Neural cell (in vitro differentiated cells): ENCODE results near the gene RCSD1. TPM values are rescaled to one million over a fixed set of nuclear protein-coding genes. Genes with fewer than 3 reads are reported as not detected.

Experiments
- H2AFZ ChIP-seq: fragments of 200-600, 300-800 bp; sonication (generic), shearing (Covaris generic); 2 replicates; pipeline ENCODE4 v1.6.0; 2014; ENCODE audit warnings: low read depth, mild to moderate bottlenecking, antibody characterized with exemption, low read length, moderate library complexity
- H3F3A ChIP-seq: fragments of 200-600 bp; shearing (Covaris generic); 2 replicates; pipeline ENCODE4 v1.6.1; 2016; ENCODE audit warnings: mild to moderate bottlenecking, moderate library complexity, mixed read lengths, antibody characterized with exemption, low read length; ENCODE audit not compliant: insufficient read depth, poor library complexity, severe bottlenecking
- H3K27ac ChIP-seq: fragments of 200-600, 300-800 bp; sonication (generic), shearing (Covaris generic); 2 replicates; pipeline ENCODE4 v1.5.1; 2014; ENCODE audit warnings: mild to moderate bottlenecking, low read length, moderate library complexity
- H3K27me3 ChIP-seq: fragments of 300-800, 200-600 bp; sonication (generic), shearing (Covaris generic); 2 replicates; pipeline ENCODE4 v1.6.0; 2014; ENCODE audit warnings: mild to moderate bottlenecking, low read depth, low read length, moderate library complexity; ENCODE audit not compliant: insufficient read depth
- H3K36me3 ChIP-seq: fragments of 300-800, 200-600 bp; sonication (generic), shearing (Covaris generic); 2 replicates; pipeline ENCODE4 v1.5.1; 2014; ENCODE audit warnings: mild to moderate bottlenecking, antibody characterized with exemption, low read length, moderate library complexity; ENCODE audit not compliant: insufficient read depth
- H3K4me2 ChIP-seq: fragments of 300-800, 200-600 bp; sonication (generic), shearing (Covaris generic); 2 replicates; pipeline ENCODE4 v1.6.0; 2014; ENCODE audit warnings: mild to moderate bottlenecking, low read length
- H3K4me3 ChIP-seq: fragments of 300-800, 200-600 bp; sonication (generic), shearing (Covaris generic); 2 replicates; pipeline ENCODE4 v1.5.1; 2014; ENCODE audit warnings: mild to moderate bottlenecking, low read length, moderate library complexity
- H3K79me2 ChIP-seq: fragments of 200-600 bp; shearing (Covaris generic); replicated peaks from 2 replicates; pipeline ENCODE4 v1.6.0; 2014; ENCODE audit warnings: mild to moderate bottlenecking, low read length, moderate library complexity; ENCODE audit not compliant: insufficient read depth
- H3K9ac ChIP-seq: fragments of 300-800, 200-600 bp; sonication (generic), shearing (Covaris generic); 2 replicates; pipeline ENCODE4 v1.6.1; 2016; ENCODE audit warnings: mild to moderate bottlenecking, low read length, mixed read lengths
- H3K9me2 ChIP-seq: fragments of 200-600 bp; shearing (Covaris generic); 2 replicates; pipeline ENCODE4 v1.6.1; 2016; ENCODE audit warnings: mild to moderate bottlenecking, low read length, mixed read lengths; ENCODE audit not compliant: insufficient read depth
- H3K9me3 ChIP-seq: fragments of 200-600, 300-800 bp; sonication (generic), shearing (Covaris generic); 2 replicates; pipeline ENCODE4 v1.6.1; 2016; ENCODE audit warnings: mild to moderate bottlenecking, mixed run types, low read length, moderate library complexity, mixed read lengths
- H4K20me1 ChIP-seq: fragments of 200-600 bp; shearing (Covaris generic); 2 replicates; pipeline ENCODE4 v1.6.1; 2016; ENCODE audit warnings: mild to moderate bottlenecking, mixed run types; ENCODE audit not compliant: insufficient read depth
- CTCF ChIP-seq: fragments of 450-650 bp; IDR thresholded peaks from 2 replicates; pipeline ENCODE4 v1.5.1; 2014; ENCODE audit warnings: antibody characterized with exemption, mild to moderate bottlenecking, moderate library complexity; ENCODE audit not compliant: poor library complexity, severe bottlenecking
- EP300 ChIP-seq: fragments of 450-650 bp; conservative IDR thresholded peaks from 2 replicates; pipeline ENCODE4 v1.6.1; 2014; ENCODE audit warnings: antibody characterized with exemption, mild to moderate bottlenecking, moderate library complexity; ENCODE audit not compliant: poor library complexity, severe bottlenecking
- EZH2 ChIP-seq: fragments of 200-600, 300-800 bp; shearing (Covaris generic), sonication (generic); IDR thresholded peaks from 2 replicates; pipeline ENCODE4 v1.6.1; 2014; ENCODE audit warnings: antibody characterized with exemption, low read length, borderline replicate concordance, mild to moderate bottlenecking; ENCODE audit not compliant: insufficient read depth, poor library complexity, severe bottlenecking
- MXI1 ChIP-seq: fragments of 450-650 bp; conservative IDR thresholded peaks from 2 replicates; pipeline ENCODE4 v1.6.1; 2014; ENCODE audit warnings: antibody characterized with exemption, mild to moderate bottlenecking; ENCODE audit not compliant: poor library complexity, severe bottlenecking
- POLR2AphosphoS5 ChIP-seq: IDR thresholded peaks from 2 replicates; pipeline ENCODE4 v1.6.1; 2012
- RAD21 ChIP-seq: fragments of 450-650 bp; conservative IDR thresholded peaks from 2 replicates; pipeline ENCODE4 v1.6.1; 2014; ENCODE audit warnings: antibody characterized with exemption, mild to moderate bottlenecking, moderate library complexity
- REST ChIP-seq: IDR thresholded peaks from 2 replicates; pipeline ENCODE4 v1.6.1; 2012; ENCODE audit warnings: borderline replicate concordance
- SMC3 ChIP-seq: fragments of 450-650 bp; conservative IDR thresholded peaks from 2 replicates; pipeline ENCODE4 v1.6.1; 2014; ENCODE audit warnings: antibody characterized with exemption, mild to moderate bottlenecking, moderate library complexity; ENCODE audit not compliant: poor library complexity
- TAF1 ChIP-seq: IDR thresholded peaks from 2 replicates; pipeline ENCODE4 v1.6.1; 2012; ENCODE audit warnings: low read depth
- polyA plus RNA-seq: library from polyadenylated mRNA; depleted of rRNA; stranded (reverse); fragments of >200 nt; gene quantifications from 2 replicates; pipeline ENCODE4 v1.2.3, GENCODE V29; 2014

The RCSD1 gene
- polyA plus RNA-seq, 1 donor from 2014 or later = not detected

- H3K9me2 ChIP-seq = no peaks in the 10 kb centered on the region
- no peaks in the 10 kb centered on the region for H3K9me3 ChIP-seq
- H3K36me3 ChIP-seq = no peaks in the 10 kb centered on the region
- H3K79me2 ChIP-seq = no peaks in the 10 kb centered on the region
- TF ChIP-seq SMC3 = no peak
- TF ChIP-seq CTCF = no peak
- TF ChIP-seq TAF1 = no peak
- no peak for TF ChIP-seq EP300
- TF ChIP-seq REST = no peak
- TF ChIP-seq EZH2 = no peak
- TF ChIP-seq POLR2AphosphoS5 = no peak
- TF ChIP-seq RAD21 = no peak
- TF ChIP-seq MXI1 = no peak
- H3K4me3 ChIP-seq = no peak overlapping the region
- H3K27me3 ChIP-seq = no peaks in the 10 kb centered on the region
- no peak overlapping the region for H3K9ac ChIP-seq
- no peak overlapping the region for H3K4me2 ChIP-seq
- no peak overlapping the region for H3K27ac ChIP-seq
- no peak overlapping the region for H2AFZ ChIP-seq
- no peaks in the 10 kb centered on the region for H3F3A ChIP-seq
- H4K20me1 ChIP-seq = no peaks in the 10 kb centered on the region
Measured at GRCh38 chr1:167650269-167651160, 20.5 kb downstream of the RCSD1 start.

GRCh38 chr1:167651161-167651693 is 21.2 kb downstream of the RCSD1 start:
- H3K4me3 ChIP-seq = no peak overlapping the region
- TF ChIP-seq CTCF (no peak), TAF1 (no peak), REST (no peak), MXI1 (no peak), EZH2 (no peak), RAD21 (no peak), POLR2AphosphoS5 (no peak), SMC3 (no peak), EP300 (no peak)

More at GRCh38 chr1:167651161-167651693, 21.2 kb downstream of the RCSD1 start:
- no peaks in the 10 kb centered on the region for H3K27me3 ChIP-seq
- no peaks in the 10 kb centered on the region for H3F3A ChIP-seq
- no peaks in the 10 kb centered on the region for H3K36me3 ChIP-seq
- no peaks in the 10 kb centered on the region for H3K9me2 ChIP-seq
- no peak overlapping the region for H3K27ac ChIP-seq
- no peak overlapping the region for H3K9ac ChIP-seq
- H2AFZ ChIP-seq = no peak overlapping the region
- H3K4me2 ChIP-seq = no peak overlapping the region
- H4K20me1 ChIP-seq = no peaks in the 10 kb centered on the region
- no peaks in the 10 kb centered on the region for H3K79me2 ChIP-seq
- no peaks in the 10 kb centered on the region for H3K9me3 ChIP-seq
